GM12801 (cell line): ENCODE results near the gene CERS3.

Experiments used
- TF ChIP-seq, protein P1 (sequence below): IDR thresholded peaks from one replicate; pipeline ENCODE4 v1.5.1; 2011; ENCODE audit warnings: control low read depth; ENCODE audit not compliant: insufficient read length; ENCODE audit errors: extremely low read depth

Gene CERS3

DNA sequence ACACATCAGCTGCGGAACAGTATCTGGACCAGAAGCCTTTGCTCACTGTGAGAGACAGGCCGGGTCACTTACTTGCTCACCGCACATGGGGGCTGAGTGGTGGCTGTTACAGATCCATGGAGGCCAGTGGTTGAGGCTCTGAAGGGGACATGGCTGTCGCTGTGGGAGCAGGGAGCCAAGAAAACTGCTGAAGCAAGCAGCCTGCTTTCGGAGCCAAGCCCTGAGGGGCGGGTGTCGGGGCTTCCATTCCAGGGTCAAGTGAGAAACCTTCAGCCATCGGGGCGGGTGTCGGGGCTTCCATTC, 144.7 kb downstream of the CERS3 start:
- TF ChIP-seq, protein P1, sequence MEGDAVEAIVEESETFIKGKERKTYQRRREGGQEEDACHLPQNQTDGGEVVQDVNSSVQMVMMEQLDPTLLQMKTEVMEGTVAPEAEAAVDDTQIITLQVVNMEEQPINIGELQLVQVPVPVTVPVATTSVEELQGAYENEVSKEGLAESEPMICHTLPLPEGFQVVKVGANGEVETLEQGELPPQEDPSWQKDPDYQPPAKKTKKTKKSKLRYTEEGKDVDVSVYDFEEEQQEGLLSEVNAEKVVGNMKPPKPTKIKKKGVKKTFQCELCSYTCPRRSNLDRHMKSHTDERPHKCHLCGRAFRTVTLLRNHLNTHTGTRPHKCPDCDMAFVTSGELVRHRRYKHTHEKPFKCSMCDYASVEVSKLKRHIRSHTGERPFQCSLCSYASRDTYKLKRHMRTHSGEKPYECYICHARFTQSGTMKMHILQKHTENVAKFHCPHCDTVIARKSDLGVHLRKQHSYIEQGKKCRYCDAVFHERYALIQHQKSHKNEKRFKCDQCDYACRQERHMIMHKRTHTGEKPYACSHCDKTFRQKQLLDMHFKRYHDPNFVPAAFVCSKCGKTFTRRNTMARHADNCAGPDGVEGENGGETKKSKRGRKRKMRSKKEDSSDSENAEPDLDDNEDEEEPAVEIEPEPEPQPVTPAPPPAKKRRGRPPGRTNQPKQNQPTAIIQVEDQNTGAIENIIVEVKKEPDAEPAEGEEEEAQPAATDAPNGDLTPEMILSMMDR, result no peak

GRCh38 chr15:100383302-100384107, 145.2 kb downstream of the CERS3 start:
- TF ChIP-seq, protein P1, result no peak

DNA sequence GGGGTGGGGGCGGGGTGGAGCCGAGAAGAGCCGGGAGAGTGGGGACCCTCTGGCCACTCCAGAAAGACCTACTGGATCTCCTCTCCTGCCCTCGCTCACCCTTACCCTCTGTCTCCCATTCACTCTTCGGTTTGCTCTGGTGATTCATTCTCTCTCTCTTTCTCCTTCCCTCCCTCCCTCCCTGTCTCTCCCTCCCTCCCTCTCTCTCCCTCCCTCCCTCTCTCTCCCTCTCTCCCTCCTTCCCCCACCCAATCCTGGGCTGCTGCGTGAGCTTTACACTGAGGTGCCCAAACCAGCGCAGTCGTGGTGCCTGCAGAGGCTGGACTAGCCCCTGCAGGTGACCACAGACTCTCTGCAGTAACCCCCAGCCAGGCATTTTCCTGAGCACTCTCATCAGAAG, 154.8 kb downstream of the CERS3 start:
- TF ChIP-seq, protein P1, result no peak

- TF ChIP-seq, protein P1, result no peak
Observed at GRCh38 chr15:100373120-100373896, 155.4 kb downstream of the CERS3 start.

DNA sequence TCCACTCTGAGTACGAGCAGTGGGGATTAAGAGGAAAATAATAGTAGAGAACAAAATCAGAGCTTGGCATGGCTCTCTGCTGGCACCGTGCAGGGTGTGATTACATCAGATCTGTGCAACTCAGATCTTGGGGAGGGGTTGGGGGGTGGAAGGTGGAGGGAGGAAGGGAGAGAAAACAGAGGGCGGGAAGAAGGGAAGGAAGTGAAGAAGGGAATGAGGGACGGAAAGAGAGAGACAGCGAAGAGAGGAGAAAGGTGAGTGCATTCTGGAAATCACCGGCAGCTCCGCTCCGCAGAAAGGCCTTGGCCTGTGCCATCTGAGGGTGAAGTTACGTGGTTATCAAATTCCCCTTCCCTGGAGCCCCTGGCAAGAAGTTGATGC, 156.0 kb downstream of the CERS3 start:
- TF ChIP-seq, protein P1, result no peak

DNA sequence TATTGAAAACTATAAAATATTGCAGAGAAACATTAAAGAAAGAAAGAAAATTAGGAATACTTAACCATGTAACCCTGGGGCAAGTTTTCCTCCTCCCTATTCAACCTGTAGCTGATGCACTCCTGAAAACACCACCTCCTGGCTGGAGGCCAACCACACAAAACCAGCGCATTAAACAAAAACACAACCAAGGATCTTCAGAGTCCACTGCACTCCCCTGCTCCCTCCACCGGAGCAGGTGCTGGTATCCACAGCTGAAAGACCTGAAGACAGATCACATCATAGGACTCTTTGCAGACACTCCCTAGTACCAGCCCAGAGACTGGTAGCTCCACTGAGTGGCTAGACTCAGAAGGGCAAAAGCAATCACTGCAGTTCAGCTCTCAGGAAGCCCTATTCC, 173.4 kb downstream of the CERS3 start:
- TF ChIP-seq, protein P1, result no peak

- TF ChIP-seq, protein P1, result no peak
Observed at GRCh38 chr15:100353449-100353848, 175.3 kb downstream of the CERS3 start.
